SK-N-DZ (cell line): ENCODE results near the gene GLDN.
"Not testable (repeated sequence)": the region's sequence is repeated elsewhere in the genome, so short reads cannot be mapped to it uniquely, and the experiment has no call there.

Experiments used
- DNase-seq: peaks from one replicate; pipeline ENCODE4 v3.0.0-alpha.2; 2015; ENCODE audit warnings: low spot score

The GLDN gene

DNA sequence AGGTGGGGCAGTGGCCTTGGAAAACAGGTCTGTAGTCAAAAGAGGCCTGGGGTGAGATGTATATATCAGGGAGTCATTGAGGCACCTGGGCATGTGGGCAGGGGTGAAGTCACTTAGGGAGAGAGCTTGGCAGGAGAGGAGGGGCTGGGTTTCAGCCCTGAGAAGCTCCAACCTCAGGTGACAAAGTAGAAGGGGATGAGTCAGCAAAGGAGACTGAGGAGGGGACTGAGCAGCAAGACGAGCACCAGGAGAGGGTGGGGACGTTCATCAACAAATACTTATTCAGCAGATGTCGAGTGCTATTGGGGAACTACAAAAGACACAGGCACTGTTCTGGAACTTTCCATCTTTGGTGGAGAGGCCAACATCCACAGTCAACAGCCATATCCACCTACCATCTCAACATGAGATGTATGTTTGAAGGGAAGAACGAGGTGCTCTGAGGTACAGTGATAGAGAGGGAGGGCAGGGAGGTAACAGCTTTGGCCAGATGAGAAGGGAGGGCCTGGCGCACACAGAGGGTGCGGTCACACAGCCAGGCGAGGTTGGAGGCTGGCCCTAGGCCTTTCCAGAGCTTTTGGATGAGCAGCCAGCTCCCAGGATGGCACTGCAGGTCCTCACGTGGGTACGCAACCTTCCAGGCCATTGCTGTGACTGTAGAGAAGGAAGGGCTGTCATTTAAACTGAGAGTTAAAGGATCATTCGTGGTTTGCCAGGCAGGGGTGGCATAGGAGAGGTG lies 45.7 kb downstream of the GLDN start:
- no peak for DNase-seq

DNA sequence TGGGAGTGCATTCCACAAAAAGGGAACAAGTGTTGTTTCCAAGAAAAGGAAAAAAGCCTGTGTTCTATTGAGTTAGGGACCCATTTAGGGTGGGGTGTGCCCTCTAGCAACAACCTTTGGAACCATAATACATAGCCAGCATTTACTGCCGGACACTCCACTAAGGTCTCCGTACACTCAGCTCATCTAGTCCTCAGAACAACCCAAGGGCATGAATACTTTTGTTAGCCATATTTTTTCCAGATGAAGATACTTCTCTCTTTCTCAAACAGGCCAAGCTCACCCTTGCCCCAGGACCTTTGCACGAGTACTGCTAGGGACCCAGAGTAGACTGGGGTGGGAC lies 46.2 kb downstream of the GLDN start:
- DNase-seq, result no peak

DNA sequence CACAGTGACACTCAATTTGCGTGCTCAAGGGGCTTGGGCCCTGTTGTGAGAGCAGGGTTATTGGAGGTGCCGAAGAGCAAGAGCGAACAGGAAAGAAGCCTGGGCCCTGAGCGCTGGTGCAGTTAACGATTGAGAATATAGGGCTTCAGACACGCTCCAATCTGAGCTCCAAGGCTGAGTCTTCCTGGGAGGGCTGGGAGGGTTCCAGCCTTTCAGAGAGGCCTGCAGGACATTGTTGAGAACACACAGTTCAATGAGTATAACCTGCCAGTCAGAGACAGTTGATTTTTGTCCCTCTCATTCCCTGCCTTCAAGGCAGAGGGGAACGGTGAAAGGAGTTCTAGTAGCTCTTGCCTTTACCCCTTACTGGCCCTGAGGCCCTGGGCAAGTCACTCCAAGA lies 47.3 kb downstream of the GLDN start:
- DNase-seq, result no peak

DNA sequence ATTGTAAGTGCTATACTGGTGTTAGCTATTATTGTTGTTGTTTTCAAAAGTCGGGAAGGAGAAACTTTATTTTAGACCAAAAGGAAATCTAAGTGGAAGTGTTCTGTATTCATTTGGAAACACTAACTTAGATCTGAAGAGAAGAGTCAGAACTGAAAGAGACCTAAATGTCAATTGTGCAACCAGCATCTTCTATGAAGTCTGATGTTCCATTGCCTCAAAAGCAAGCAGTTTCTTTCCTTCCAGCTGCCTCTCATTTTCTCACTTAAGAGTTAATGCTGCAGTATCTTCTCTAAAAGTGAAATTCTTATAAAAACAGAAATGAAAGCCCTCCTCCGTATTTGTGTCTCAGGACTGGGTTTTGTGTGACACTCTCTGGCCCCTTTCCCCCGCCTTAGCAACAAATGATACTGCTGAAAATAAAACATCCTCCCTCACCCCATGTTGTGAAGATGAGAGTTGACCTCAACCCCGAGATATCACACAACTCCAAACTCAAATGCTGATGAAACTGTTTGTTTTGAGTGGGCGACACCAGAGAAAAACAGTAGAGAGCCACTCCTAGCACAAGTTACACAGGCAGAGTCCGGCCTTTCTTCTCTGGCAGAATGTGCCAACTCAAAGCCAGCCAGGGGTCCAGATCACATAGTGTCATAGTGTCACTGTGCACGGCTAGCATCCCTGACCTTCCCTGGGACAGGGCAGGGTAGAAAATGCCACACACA lies 48.9 kb downstream of the GLDN start:
- DNase-seq, result no peak

DNA sequence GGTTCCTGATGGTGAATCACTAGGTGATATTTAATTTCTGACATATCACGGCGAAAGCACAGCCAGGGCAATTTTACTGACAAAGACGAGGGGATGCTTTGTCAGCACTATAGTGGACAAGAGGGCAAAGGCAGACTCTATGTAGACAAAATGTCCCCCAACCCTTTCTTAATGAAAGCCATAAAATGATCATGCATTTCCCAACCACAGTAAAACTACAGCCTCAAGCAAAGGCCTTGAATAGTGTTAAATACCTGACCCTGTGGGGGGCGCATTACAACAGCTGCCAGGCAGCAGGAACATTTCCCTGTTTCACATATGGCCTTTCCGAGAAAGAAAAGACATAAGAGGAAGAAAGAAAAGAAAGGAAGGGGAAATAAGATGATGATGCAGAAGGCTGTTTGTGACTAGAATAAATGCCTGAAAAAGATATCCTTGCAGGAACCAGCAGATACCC lies 49.5 kb downstream of the GLDN start:
- DNase-seq, result no peak

DNA sequence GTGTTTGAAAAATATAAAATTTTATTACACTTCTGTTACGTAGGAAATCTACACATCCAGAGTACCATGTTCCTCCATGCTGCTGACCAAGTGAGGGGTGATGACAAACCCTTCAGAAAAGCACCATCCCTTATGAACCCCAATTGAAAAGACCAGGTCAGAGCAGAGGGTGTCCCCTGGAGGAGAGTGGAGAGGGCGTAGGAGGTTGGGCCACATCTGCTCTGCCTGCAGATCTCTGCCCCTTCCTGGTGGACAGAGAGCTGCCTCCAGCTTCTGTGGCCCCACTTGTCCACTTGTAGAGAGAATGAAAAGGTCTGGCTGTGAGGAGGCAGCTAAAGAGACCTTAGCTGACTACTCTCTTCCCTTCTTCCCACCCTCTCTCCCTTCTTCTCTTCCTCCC lies 55.5 kb downstream of the GLDN start:
- DNase-seq, result no peak

DNA sequence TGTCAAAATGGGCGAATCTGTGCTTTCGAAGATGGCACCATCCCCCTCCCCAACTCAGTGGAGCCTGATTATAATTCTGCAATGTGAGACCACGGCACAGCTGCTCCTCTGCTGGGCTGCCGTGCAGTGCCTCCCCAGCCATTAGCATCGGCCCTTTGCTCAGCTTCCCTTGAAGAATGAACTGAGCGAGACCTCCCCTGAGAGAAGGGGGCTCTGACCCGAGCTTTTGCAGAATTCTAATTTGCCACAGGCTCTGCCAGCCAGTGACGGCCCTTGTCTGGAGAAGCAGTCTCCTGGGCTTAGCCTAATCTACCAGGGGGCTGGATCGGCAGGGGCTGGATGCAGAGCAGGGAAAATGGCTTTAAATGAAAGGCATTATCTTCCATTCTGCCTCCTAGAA lies 57.2 kb downstream of the GLDN start:
- DNase-seq, result no peak

DNA sequence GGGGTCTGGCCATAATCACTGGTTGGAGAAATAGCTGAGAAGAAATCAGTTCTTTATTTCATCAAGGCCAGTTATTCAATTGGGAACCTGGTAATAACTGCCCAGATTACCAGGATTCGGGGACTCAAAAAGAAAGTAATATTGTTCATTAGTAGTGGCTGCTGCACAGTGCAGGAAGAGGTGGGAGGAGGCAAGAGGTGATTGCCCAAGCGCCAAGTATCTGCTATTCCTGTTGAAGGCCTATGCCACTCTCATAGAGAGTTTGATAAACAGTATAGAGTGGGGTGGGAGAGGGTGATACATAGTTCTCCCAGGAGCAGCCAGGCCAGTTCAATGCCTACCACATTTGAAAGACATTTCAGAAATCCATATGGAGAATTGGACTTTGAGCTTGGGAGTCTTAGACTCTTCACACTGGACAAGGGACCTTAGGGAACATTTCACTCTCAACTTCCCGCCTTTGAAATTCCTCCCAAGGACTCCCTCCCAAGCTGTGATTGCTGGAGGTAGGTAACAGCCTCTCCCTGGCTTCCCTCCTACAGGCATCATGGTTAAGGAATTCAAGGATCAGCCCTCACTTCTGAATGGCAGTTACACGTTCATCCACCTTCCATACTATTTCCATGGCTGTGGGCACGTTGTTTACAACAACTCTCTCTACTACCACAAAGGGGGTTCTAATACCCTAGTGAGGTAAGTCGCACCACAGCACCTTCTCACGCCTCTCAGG lies 59.8 kb downstream of the GLDN start:
- no peak for DNase-seq

DNA sequence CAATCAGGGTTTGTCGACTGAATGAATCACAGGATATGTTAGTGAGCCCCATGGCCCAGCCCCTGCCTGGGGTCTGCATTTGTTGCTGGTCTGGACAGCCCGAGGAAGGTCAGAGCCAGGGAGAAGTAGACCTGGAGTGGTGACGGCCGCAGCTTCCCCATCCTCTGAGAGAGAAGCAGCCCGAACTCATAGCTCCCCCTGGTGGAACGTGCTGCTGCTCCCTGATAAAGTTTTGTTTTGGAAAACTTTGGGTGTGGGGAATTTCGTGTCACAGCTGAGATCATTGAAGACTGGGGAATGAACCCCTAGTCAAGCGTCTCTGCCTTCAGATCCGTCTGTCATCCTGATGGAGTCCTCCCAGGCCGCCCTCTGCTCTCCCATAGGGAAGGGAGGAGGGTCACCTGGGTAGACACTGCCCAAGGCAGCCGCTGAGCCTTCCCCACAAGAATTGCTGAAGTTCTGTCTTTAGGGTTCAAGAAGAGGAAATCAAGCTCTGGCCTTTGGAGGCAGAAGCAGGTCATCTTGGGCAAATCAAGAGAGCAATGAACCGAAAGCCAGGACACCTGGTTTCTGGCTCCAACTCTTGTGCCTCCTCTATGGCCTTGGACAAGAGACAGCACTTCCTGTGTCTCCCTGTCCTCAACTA lies 60.5 kb downstream of the GLDN start:
- DNase-seq, result no peak

DNA sequence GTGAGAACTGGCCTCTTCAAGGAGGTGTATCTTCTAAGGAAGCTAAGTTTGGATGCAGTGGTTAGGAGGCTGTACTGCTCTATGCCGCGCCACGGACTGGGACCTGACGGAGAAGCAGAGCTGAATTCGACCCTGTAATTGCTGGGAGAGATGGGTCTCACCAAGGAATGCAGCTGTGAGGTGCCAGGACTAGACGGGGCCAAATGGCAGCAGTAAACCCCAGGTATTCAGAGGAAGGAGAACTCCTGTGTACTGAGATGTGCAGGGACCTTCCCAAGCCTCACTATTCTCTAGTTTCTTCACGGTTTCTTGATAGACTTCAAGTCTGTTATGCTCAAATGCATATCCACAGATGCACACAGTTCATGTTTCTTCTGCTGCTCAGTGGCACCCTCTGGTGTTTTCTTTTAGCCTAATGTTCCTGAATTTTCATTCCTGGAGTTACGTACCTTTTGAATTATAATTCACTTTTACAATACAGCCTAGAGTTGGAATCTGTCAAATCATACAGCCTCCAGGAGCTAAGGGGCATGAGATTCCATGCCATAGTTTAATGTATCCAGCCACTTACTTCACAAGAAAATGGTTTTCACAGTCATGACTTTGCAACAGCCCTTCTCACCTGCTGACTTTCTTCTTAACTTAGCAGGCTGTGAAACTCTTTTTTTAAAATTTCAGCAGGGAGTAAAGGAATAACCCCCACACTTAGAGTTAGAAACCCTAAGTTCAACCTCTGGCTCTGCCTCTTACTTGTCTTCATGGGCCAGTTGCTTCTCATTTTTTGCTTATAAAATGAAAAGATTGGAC lies 61.8 kb downstream of the GLDN start:
- DNase-seq, result peak; percentile 28

DNA sequence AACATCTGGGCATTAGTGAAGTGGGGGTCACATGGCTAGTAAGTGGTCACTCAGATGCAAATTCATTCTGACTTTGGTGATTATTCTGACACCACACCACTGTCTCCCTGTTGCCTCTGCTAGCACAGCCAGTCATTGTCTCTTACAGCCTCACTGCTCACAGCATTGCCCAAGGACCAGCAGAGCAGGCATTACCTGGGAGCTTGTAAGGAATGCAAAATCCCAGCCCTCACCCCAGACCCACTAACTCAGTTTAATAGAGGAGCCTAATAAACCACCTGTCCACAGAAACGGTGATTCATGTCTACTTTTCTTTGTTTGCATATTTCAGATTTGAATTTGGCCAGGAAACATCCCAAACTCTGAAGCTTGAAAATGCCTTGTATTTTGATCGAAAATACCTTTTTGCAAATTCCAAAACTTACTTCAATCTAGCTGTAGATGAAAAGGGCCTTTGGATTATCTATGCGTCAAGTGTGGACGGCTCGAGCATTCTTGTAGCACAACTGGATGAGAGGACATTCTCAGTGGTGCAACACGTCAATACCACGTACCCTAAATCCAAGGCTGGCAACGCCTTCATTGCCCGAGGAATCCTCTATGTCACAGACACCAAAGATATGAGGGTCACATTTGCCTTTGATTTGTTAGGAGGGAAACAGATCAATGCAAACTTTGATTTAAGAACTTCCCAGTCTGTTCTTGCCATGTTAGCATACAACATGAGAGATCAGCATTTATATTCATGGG lies 62.7 kb downstream of the GLDN start:
- DNase-seq, result no peak

DNA sequence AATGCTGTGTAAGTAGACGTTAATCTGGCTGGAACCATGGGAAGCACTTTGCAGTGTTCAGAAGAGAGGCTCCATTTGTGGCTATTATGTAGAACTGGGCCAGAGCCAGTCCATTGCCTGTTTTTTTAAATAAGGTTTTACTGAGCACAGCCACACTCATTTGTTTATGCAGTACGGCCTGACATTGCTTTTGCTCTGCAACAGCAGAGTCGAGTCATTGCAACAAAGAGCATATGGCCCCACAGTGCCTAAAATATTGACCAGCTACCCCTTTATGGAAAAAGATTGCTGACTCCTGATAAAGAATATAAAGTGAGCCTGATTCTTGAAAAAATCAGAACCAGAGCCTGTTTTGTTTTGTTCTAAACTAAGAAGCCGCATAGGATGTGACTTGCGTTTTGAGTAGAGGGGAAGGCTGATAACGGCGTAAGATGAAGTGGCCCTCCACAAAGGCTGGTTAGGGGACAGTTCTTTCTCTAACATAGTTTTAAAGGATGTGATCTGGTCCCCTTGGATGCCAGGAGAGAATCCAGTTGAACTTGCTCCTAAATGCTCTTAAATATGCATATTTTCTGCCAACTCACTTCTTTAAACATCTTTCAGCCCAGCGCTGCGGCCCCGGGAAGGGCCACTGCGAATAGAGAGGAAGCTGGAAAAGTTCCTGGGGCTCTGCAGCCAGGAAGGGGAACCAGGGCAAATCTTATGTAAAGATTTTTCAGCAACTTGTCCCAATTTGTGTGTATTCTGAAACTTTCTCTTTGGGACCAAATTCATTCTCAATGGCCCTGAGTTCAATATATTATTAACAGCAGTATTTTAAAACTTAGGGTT lies 64.5 kb downstream of the GLDN start:
- DNase-seq, result no peak

DNA sequence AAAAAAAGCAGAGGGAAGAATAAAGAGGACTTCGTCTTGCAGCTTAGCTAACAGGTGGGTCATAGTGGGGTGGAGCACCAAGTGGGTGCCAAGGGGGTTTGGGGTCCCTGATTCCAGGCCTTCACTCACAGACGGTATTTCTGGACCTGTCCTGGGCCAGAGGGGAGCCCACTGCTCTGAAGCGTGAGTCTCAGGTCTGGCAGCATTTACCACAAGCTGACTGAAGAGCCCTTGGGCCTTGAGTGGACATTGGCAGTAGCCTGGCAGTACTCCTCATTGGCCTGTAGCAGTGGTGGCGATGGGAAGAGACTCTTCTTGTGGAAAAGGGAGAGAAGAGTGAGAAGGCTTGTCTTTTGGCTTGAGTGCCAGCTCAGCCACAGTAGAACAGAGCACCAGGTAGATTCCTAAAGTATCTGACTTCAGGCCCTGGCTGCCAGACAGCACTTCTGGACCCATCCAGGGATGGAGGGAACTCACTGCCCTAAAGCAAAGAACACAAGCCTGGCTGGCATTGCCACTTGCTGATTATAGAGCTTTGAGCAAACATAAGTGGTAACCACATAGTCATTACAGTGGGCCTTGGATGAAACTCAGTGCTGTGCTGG lies 72.9 kb downstream of the GLDN start:
- DNase-seq, result no peak

DNA sequence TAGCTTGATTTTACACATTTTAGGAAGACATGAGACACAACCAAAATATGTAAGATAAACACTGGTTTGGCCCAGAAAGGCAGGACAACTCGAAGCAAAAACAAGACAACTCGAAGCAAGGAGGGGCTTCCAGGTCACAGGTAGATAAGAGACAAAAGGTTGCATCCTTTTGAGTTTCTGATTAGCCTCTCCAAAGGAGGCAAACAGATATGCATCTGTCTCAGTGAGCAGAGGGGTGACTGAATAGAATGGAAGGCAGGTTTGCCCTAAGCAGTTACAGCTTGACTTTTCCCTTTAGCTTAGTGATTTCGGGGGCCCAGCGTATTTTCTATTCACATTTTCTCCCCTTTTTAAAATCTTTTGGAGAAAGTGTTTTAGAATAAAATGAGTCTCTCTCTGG lies 74.7 kb downstream of the GLDN start:
- DNase-seq, result no peak

DNA sequence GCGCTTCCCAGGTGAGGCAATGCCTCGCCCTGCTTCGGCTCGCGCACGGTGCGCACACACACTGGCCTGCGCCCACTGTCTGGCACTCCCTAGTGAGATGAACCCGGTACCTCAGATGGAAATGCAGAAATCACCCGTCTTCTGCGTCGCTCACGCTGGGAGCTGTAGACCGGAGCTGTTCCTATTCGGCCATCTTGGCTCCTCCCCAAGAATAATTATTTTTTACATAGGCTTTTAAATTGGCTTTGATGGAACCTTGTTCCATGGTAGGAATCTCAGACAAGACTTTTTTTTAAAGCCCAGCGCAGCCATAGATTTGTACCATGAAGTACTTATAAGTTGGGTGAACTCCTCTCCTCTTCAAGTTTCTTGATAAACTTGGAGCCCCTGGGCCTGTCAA lies 81.6 kb downstream of the GLDN start:
- DNase-seq, result not testable (repeated sequence)

DNA sequence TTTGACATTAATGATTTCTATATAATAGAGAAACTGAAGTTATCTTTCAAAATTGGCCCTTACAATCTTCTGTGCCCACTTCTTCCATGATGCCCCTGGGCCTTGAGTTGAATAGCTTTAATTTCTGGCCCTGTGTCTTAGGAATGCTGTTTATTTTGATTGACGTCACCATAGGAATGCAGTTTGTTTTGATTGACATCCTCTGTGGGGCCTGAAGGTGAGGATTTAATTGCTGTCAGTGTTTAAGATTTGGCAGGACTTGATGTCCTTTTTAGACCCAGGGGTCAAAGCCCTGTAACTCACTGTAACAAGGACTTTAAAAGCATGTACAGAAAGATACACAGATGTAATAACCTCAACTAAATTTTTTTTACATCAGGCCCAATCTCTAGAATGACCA lies 83.3 kb downstream of the GLDN start:
- no peak for DNase-seq

DNA sequence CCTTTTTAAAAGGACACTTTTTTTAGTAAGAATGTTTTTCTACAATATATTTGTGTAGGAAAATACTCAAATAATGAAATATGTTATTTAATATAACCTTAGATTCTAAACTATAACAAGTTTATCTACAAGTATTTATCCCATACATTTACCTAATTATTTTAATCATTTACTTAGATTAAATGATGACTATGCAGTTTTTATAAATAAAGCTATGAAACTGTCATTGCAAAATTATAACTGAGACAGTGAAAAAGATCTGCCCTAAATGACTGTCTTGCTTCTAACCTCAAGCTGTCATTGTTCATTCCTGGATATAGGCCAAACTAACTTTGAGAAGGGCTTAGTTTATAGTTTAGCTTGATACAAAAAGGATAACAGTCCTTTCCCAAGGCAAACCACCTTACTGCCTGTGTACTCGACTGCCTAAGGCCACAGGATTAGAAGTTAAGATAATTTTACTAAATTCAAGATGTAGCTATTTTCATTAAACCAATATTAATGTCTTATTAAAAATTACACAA lies 84.1 kb downstream of the GLDN start:
- no peak for DNase-seq

DNA sequence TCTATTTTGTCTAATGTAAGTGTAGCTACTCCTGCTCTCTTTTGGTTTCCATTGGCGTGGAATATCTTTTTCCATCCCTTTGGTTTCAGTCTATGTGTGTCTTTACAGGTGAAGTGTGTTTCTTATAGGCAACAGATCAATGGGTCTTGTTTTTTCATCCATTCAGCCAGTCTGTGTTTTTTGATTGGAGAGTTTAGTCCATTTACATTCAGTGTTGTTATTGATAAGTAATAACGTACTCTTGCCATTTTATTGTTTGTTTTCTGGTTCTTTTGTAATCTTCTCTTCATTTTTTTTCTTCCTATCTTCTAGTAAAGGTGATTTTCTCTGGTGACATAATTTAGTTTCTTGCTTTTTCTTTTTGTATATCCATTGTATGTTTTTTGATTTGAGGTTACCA lies 97.1 kb downstream of the GLDN start:
- no peak for DNase-seq

DNA sequence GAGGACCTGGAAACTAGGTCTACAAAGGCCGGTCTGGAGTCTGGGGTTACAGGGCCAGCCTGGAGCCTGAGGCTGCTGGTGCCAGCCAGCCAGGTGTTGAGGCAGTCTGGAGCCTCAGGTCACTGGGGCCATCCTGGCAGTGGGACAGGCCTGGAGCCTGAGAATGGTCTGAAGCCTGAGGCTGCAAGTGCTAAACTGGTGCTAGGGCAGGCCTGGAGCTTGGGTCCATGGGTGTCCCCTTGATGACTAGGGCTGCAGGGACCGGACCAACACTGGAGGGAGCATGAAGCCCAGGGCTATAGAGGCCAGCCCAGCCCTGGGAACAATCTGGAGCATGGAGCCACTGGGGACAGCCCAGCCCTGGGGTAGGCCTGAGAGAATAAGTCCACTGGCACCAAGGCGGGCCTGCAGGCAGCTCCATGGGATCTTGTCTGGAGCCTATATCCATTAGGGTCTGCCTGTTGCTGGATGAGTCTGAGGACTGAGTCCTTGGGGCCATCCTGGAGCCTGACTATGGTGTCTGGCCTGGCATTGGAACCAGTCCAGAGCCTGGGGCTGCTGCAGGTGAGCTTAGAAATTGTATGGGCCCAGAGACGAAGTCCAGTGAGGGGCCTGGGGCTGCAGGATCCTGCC lies 101.9 kb downstream of the GLDN start:
- DNase-seq, result no peak
